Activated CD4-positive, alpha-beta T cell treated with anti-CD3 and anti-CD28 coated beads, Interleukin-2, amount 50 U/mL, for 16 hours (primary cell): ENCODE results near the gene IGFBP5.

ENCODE experiments used
- DNase-seq: peaks from one replicate; pipeline ENCODE4 v3.0.0-alpha.2; 2020

Gene IGFBP5

GRCh38 chr2:216713691-216714336, 18.5 kb upstream of the IGFBP5 start:
- no peak for DNase-seq

DNA sequence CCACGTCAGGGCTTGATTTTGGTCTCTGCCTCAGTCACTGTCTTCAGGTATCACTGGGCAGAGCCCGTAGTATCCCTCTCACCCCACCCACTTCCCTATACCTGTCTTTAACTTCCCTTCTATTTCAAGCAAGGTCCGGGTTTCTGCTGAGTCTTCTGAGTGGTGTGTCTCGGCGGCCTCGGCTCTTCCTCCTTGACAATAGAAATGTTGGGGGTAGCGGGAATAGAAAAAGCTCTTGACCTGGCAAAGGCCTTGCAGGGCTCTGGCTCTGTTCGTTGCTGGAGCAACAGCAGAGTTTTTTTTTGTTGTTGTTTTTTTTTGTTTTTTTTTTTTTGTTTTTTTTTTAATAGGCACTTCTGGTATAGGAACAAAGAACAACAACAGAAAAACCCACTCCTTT, 16.0 kb upstream of the IGFBP5 start:
- DNase-seq: no peak

GRCh38 chr2:216710551-216711301, 15.4 kb upstream of the IGFBP5 start:
- no peak for DNase-seq

DNA sequence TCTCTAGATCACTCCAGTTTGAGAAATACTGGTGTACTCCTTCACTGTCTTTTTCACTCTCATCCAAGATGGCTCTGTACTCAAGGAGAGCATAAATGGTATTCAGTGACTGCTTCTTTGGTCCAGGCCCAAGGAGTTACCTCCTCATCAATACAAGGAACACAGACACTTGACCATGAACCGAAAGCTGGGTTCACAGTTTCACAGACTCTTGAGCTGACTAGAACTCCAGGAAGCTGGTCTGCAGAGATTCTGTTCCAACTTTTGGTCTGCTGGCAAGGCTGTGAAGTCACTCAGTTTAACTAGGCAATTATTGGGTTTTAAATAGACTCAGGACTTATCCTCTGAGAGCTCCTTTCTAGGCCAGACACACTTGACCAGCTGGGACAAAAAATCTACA, 7.4 kb upstream of the IGFBP5 start:
- no peak for DNase-seq

- no peak for DNase-seq
Measured at GRCh38 chr2:216701544-216701943, 6.2 kb upstream of the IGFBP5 start.

DNA sequence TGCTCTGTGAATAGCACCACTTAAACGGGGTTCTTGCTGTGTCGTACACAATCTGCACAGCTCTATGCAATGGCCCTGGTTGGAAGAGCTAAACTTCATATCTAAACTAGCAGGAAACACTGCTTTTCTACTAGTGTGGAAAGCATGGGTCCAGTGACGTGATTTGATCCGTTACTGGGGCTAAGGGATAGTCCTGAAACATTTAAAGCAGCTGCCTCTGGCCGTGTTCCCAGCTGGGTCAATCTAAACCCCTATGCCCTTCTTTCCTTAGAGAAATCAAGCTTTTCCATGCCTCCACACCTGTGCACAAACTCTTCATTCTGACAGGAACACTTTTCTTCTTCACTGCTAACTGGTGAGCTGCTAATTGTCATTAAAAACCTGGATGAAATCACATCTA, 5.4 kb upstream of the IGFBP5 start:
- no peak for DNase-seq

DNA sequence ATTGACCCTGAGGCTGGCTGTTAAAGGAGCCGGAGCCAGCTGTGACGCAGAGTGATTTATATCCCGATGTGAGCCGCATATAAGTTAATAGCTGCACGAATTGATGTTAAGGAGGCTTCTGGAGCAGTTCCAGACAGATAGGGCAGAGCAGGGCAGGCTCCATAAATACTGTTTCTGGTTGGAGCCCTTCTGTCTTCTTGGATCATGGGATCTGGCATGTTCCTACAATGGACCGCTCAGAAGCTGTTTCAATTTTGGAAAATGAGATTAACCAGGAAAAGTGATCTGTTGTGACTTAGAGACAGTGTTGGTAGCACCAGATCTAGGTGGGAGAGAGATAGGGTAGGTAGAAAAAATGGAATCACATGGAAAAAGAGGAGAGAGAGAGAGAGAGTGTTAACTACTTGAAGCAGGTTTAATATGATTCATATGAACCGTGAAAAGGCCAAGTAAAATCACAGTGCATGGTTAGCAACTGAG, 4.8 kb upstream of the IGFBP5 start:
- DNase-seq: no peak

DNA sequence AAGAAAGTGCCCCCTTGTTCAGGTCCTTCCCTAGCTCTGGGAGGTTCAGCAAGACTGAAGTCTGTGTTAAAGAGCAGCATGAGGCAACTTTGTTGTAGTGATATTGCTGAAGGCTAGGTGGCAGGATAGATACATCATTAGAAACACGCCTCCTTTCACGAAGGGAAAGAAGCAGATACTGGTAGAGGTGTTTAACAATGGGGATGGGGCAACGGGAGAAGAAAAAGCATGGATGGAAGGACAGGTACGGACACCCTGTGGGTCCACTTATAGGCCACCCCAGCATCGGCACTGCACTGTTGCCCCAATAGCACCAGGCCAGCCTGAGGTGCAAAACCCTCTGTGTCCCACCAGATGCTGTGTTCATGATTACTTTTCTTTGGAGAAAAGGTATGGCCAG, 3.5 kb upstream of the IGFBP5 start:
- DNase-seq: peak; percentile 39

DNA sequence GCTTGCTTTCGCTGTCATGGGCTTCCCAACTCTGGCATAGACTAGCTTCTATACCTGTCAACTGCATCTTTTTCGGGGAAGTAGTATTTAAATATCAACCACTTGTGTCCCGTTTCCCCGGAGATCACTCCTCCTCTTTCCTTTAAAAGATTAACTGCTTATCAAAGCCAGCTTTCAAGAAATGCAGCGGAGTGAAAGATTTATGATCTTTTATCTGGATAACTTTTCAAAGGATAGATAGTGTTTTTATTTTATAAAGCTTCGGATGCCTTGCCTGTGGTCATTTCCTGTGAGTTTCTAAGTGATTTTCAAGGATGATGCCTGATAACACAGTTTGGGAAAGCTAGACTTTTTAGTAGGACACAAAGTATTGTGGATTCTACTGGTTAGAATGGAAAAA, 2.9 kb upstream of the IGFBP5 start:
- no peak for DNase-seq

DNA sequence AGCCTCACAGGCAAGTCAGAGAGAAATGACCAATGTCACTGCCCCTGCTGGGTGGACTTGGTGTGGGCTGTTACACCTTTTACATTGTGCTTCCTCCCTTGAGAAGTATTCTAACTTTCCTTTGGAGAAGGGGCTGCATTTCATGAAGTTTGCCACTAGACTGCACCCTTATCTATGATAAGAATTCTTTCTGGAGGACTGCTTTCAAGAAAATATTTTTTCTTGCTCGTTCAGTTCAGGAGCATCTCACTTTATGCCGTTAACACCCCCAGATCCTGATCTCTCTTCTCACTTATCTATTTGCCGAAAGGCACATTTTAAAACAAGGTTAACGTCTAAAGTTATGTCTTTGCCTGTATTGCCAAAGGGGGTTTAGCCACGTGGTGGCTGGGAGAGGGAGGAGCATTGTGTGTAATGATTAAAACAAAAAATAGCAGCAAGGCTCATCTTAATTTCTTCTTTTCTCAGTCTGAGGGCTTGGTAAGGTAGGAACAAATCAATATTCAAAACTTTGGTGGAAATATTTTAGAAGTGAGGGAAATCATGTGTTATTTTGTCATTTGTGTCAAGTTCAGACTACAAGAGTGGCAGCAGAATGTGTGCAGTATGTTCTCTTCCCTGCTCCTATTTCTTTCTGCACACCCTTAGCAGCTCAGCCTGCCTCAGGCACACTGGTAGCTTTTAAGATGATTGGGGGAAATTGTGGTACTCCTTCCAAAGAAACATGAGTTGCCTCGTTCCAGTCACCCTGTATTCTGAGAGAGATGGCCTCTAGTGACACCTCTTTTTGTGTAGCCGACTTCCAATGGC, 1.6 kb upstream of the IGFBP5 start:
- no peak for DNase-seq

DNA sequence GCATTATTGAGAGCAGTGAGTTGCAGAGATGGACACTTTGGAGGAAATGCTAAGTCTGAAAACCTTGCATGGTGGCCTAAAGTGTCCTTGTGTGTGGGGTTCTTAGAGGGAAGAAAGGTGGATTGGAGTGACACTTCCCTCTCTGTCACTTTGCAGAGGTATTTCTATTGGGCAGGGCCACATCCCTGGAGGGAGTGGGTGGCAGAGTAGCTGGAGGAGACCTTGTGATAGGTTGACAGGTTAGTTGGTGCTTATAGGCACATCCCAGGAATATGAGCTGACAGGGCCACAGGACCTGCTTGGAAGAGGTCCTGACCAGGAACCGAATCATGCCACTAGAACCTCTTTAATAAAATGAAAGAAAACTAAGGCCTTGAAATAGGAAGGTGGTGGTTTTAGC, 972 bp upstream of the IGFBP5 start:
- no peak for DNase-seq

DNA sequence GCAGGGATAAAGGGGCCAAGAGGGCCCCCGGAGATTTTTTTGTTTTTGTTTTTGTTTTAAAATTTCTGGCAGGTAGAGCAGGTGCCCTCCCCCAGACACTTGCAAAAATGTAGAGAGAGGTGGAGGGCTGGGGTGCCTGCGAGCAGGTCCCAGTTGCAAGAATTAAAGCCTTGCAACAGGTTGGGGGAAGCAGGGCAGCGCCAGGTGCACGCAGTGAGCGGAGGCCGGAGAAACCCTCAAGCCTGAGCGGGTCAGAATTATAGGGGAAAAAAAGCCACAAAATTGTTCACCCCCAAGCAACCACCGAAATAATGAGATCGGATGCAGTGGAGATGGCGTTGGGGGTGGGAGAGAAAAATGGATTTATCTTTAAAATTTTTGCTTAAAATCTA, 527 bp downstream of the IGFBP5 start:
- DNase-seq: no peak

GRCh38 chr2:216694082-216694825, 1.1 kb downstream of the IGFBP5 start:
- DNase-seq: peak; percentile 23

- DNase-seq: no peak
Measured at GRCh38 chr2:216693414-216694080, 1.8 kb downstream of the IGFBP5 start.

DNA sequence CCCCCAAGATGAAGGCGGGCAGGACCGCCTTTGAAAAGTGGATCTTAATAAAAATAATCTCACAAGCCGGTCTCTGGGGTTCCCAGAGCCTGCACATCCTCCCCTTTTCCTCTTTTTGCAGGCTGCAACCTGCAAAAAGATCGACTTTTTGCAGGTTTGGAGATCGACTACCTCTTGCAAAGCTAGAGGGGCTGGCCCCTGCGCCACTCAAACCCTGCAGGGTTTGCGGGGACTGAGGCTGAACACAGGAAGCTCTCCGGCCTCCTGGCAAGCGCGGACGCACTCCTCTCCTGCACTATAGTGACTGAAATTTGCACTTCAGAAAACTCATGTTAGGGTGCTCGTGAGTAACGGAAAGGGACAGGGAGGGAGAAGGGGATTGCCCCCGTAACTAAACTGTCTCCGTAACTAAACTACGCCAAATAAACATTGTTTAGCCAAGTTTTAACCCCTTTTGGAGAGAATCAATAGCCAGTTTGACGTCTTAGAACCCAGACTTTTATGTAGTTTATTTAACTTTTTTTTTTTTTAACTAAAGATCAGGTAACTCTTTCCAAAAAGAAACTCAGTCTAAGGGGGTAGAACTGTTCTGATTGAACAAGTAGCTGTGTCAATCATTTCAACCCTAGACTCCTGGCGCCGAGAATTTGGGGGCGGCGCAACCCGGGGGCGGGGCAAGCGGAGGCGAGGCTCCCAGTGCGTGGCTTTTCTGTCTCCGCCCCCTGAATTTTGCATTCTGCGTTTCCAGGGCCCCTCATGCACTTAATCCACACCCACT, 2.5 kb downstream of the IGFBP5 start:
- peak; percentile 71 for DNase-seq

DNA sequence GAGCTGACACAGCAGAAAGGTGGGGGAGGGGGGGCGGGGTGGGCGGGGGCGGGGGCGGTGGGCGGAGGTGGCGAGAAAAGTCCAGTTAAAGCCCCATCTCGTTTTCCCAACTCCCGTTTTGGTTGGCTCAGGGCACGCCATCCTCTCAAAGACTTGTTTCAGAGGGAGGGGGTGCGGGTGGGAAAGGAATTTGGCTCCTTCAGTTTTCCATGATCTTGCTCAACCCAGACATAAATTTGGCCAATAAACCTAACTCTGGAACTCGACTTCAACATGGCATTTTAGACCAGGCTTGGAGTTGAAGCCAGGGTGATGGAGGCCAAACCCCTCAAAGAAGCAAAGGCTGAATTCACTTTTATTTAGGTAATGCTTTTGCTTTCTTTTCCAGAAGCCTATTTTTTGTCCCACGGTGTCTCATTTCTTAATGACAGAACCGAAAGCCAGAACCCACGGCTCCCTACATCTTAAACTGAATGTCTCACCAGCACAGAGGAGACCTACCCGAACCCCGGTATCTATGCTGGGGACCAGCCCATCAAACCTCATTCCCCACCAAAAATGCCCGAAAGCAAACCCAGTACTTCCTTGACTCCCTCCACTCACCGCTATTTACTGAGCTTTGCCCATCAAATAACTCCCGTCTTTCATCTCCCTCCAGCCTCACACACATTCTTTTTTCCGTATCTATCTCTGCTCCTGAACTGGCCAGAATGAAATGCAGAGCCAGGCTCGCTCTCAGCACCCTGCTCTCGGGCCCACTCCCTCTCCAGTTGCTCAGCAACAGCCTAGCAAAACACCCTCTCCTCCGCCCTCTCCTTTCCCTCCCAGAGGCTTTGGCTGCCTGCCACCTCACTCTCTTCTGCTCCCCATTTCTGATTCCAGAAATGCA, 4.3 kb downstream of the IGFBP5 start:
- DNase-seq: peak; percentile 18

DNA sequence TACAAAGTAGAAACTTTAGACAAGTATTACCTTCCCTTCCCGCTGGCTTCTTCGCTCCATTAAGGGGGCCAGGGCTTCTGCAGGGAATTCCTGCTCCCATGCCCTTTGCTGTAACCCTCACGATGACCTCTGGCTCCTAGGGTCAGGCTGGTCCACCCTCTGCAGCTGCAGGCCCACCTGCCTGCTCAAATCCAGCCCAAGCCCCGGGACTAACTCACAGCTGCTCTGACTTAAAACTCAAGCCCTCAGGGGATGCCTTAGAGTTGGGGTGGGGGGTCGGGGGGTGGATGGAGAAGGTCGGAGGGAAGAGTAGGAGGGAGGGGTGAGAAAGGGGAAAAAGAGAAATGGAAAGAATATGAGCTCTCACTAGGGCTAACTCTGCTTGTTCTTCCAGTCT, 4.9 kb downstream of the IGFBP5 start:
- DNase-seq: no peak

GRCh38 chr2:216689397-216689796, 6.0 kb downstream of the IGFBP5 start:
- DNase-seq: no peak

GRCh38 chr2:216688731-216689340, 6.5 kb downstream of the IGFBP5 start:
- no peak for DNase-seq

GRCh38 chr2:216687646-216688045, 7.7 kb downstream of the IGFBP5 start:
- peak; percentile 23 for DNase-seq
